ENCODE results near the gene VWA3A.
"Not testable (repeated sequence)": the region's sequence is repeated elsewhere in the genome, so short reads cannot be mapped to it uniquely, and the experiment has no call there.

Gene VWA3A

GRCh38 chr16:22163806-22164205 lies 71.5 kb downstream of the VWA3A start:
- H3K4me3 ChIP-seq (ENCODE audit: extremely low read depth, insufficient read depth, low read length, poor library complexity, severe bottlenecking), result no peak overlapping the region
- no peaks in the 10 kb centered on the region for H3K9me3 ChIP-seq (ENCODE audit: control insufficient read depth, low read length)
- no peaks in the 10 kb centered on the region for H3K4me1 ChIP-seq (ENCODE audit: control insufficient read depth, insufficient read depth, low read length, poor library complexity, severe bottlenecking)
- no peak overlapping the region for H3K27ac ChIP-seq (ENCODE audit: low read depth, low read length, severe bottlenecking)
- WGBS, 2 experiments (ENCODE audit: insufficient coverage in 2 of 2), result 87 to 88% methylated on average over 4 to 5 of the region's 6 CpGs
- H3K36me3 ChIP-seq (ENCODE audit: control insufficient read depth, insufficient read depth, low read length), result no peaks in the 10 kb centered on the region

- 82 to 84% methylated on average over 4 to 5 of the region's 5 CpGs for WGBS, 2 experiments (ENCODE audit: insufficient coverage in 2 of 2)
- Histone ChIP-seq H3K4me1 (ENCODE audit: control insufficient read depth, insufficient read depth, low read length, poor library complexity, severe bottlenecking) (no peaks in the 10 kb centered on the region), H3K27ac (ENCODE audit: low read depth, low read length, severe bottlenecking) (no peak overlapping the region), H3K4me3 (ENCODE audit: extremely low read depth, insufficient read depth, low read length, poor library complexity, severe bottlenecking) (no peak overlapping the region), H3K9me3 (ENCODE audit: control insufficient read depth, low read length) (no peaks in the 10 kb centered on the region), H3K36me3 (ENCODE audit: control insufficient read depth, insufficient read depth, low read length) (no peaks in the 10 kb centered on the region)
Measured at GRCh38 chr16:22164482-22164881, 72.1 kb downstream of the VWA3A start.

GRCh38 chr16:22165508-22166285 lies 73.4 kb downstream of the VWA3A start:
- WGBS, 2 experiments (ENCODE audit: insufficient coverage in 2 of 2), result 86 to 90% methylated on average over 12 to 13 of the region's 16 CpGs
- no peaks in the 10 kb centered on the region for H3K36me3 ChIP-seq (ENCODE audit: control insufficient read depth, insufficient read depth, low read length)
- H3K9me3 ChIP-seq (ENCODE audit: control insufficient read depth, low read length), result no peaks in the 10 kb centered on the region
- H3K4me3 ChIP-seq (ENCODE audit: extremely low read depth, insufficient read depth, low read length, poor library complexity, severe bottlenecking), result no peak overlapping the region
- no peaks in the 10 kb centered on the region for H3K4me1 ChIP-seq (ENCODE audit: control insufficient read depth, insufficient read depth, low read length, poor library complexity, severe bottlenecking)
- H3K27ac ChIP-seq (ENCODE audit: low read depth, low read length, severe bottlenecking), result no peak overlapping the region

- Histone ChIP-seq H3K9me3 (ENCODE audit: control insufficient read depth, low read length) (no peaks in the 10 kb centered on the region), H3K27ac (ENCODE audit: low read depth, low read length, severe bottlenecking) (no peak overlapping the region), H3K4me3 (ENCODE audit: extremely low read depth, insufficient read depth, low read length, poor library complexity, severe bottlenecking) (no peak overlapping the region), H3K36me3 (ENCODE audit: control insufficient read depth, insufficient read depth, low read length) (no peaks in the 10 kb centered on the region), H3K4me1 (ENCODE audit: control insufficient read depth, insufficient read depth, low read length, poor library complexity, severe bottlenecking) (no peaks in the 10 kb centered on the region)
- WGBS, 2 experiments (ENCODE audit: insufficient coverage in 2 of 2), result 90 to 91% methylated on average over 6 of the region's 6 CpGs
Measured at GRCh38 chr16:22171953-22172352, 79.6 kb downstream of the VWA3A start.

- not testable (repeated sequence) for H3K9me3 ChIP-seq (ENCODE audit: control insufficient read depth, low read length); H3K4me1 ChIP-seq (ENCODE audit: control insufficient read depth, insufficient read depth, low read length, poor library complexity, severe bottlenecking); H3K4me3 ChIP-seq (ENCODE audit: extremely low read depth, insufficient read depth, low read length, poor library complexity, severe bottlenecking); H3K27ac ChIP-seq (ENCODE audit: low read depth, low read length, severe bottlenecking); H3K36me3 ChIP-seq (ENCODE audit: control insufficient read depth, insufficient read depth, low read length)
- WGBS, 2 experiments (ENCODE audit: insufficient coverage in 2 of 2), result 86 to 100% methylated on average over 1 of the region's 1 CpG
Measured at GRCh38 chr16:22172642-22173041, 80.3 kb downstream of the VWA3A start.

- 86 to 91% methylated on average over 8 to 9 of the region's 9 CpGs for WGBS, 2 experiments (ENCODE audit: insufficient coverage in 2 of 2)
- no peaks in the 10 kb centered on the region for H3K9me3 ChIP-seq (ENCODE audit: control insufficient read depth, low read length)
- H3K36me3 ChIP-seq (ENCODE audit: control insufficient read depth, insufficient read depth, low read length), result no peaks in the 10 kb centered on the region
- no peak overlapping the region for H3K27ac ChIP-seq (ENCODE audit: low read depth, low read length, severe bottlenecking)
- H3K4me3 ChIP-seq (ENCODE audit: extremely low read depth, insufficient read depth, low read length, poor library complexity, severe bottlenecking), result no peak overlapping the region
- H3K4me1 ChIP-seq (ENCODE audit: control insufficient read depth, insufficient read depth, low read length, poor library complexity, severe bottlenecking), result no peaks in the 10 kb centered on the region
Measured at GRCh38 chr16:22174642-22175041, 82.3 kb downstream of the VWA3A start.

- Histone ChIP-seq H3K4me1 (ENCODE audit: control insufficient read depth, insufficient read depth, low read length, poor library complexity, severe bottlenecking) (no peaks in the 10 kb centered on the region), H3K4me3 (ENCODE audit: extremely low read depth, insufficient read depth, low read length, poor library complexity, severe bottlenecking) (no peak overlapping the region), H3K27ac (ENCODE audit: low read depth, low read length, severe bottlenecking) (no peak overlapping the region), H3K36me3 (ENCODE audit: control insufficient read depth, insufficient read depth, low read length) (no peaks in the 10 kb centered on the region), H3K9me3 (ENCODE audit: control insufficient read depth, low read length) (no peaks in the 10 kb centered on the region)
- WGBS, 2 experiments (ENCODE audit: insufficient coverage in 2 of 2), result 85 to 86% methylated on average over 16 to 17 of the region's 18 CpGs
Measured at GRCh38 chr16:22177968-22178930, 85.9 kb downstream of the VWA3A start.

GRCh38 chr16:22181426-22181825 lies 89.1 kb downstream of the VWA3A start:
- 89 to 93% methylated on average over 7 to 10 of the region's 11 CpGs for WGBS, 2 experiments (ENCODE audit: insufficient coverage in 2 of 2)
- Histone ChIP-seq H3K9me3 (ENCODE audit: control insufficient read depth, low read length) (no peaks in the 10 kb centered on the region), H3K27ac (ENCODE audit: low read depth, low read length, severe bottlenecking) (no peak overlapping the region), H3K4me1 (ENCODE audit: control insufficient read depth, insufficient read depth, low read length, poor library complexity, severe bottlenecking) (no peaks in the 10 kb centered on the region), H3K36me3 (ENCODE audit: control insufficient read depth, insufficient read depth, low read length) (no peaks in the 10 kb centered on the region), H3K4me3 (ENCODE audit: extremely low read depth, insufficient read depth, low read length, poor library complexity, severe bottlenecking) (no peak overlapping the region)

- Histone ChIP-seq H3K27ac (ENCODE audit: low read depth, low read length, severe bottlenecking) (no peak overlapping the region), H3K9me3 (ENCODE audit: control insufficient read depth, low read length) (no peaks in the 10 kb centered on the region), H3K4me3 (ENCODE audit: extremely low read depth, insufficient read depth, low read length, poor library complexity, severe bottlenecking) (no peak overlapping the region), H3K36me3 (ENCODE audit: control insufficient read depth, insufficient read depth, low read length) (no peaks in the 10 kb centered on the region), H3K4me1 (ENCODE audit: control insufficient read depth, insufficient read depth, low read length, poor library complexity, severe bottlenecking) (no peaks in the 10 kb centered on the region)
- 82 to 86% methylated on average over 7 of the region's 7 CpGs for WGBS, 2 experiments (ENCODE audit: insufficient coverage in 2 of 2)
Measured at GRCh38 chr16:22181843-22182242, 89.5 kb downstream of the VWA3A start.

GRCh38 chr16:22183335-22183734 lies 91.0 kb downstream of the VWA3A start:
- 87 to 98% methylated on average over 4 to 5 of the region's 5 CpGs for WGBS, 2 experiments (ENCODE audit: insufficient coverage in 2 of 2)
- Histone ChIP-seq H3K36me3 (ENCODE audit: control insufficient read depth, insufficient read depth, low read length) (no peaks in the 10 kb centered on the region), H3K27ac (ENCODE audit: low read depth, low read length, severe bottlenecking) (no peak overlapping the region), H3K4me1 (ENCODE audit: control insufficient read depth, insufficient read depth, low read length, poor library complexity, severe bottlenecking) (no peaks in the 10 kb centered on the region), H3K4me3 (ENCODE audit: extremely low read depth, insufficient read depth, low read length, poor library complexity, severe bottlenecking) (no peak overlapping the region), H3K9me3 (ENCODE audit: control insufficient read depth, low read length) (no peaks in the 10 kb centered on the region)

Data from mesodermal cell (in vitro differentiated cells).